Natural killer cell (primary cell): ENCODE data around the gene SLC44A4. TPM values are rescaled to one million over a fixed set of nuclear protein-coding genes. Genes with fewer than 3 reads are reported as not detected.
"Not testable (repeated sequence)": the region's sequence is repeated elsewhere in the genome, so short reads cannot be mapped to it uniquely, and the experiment has no call there.

Source experiments
- ATAC-seq, 3 donors: fragments of 150-1000 bp in 2 of 3; fragments of 200-7000 bp in 1 of 3; cut with Tn5 transposase; 1 replicate in 1 of 3; 2 replicates in 2 of 3; pipeline ENCODE4 v1.10.0; 2021; ENCODE audit warnings: mild to moderate bottlenecking in 2 of 3, moderate library complexity in 2 of 3
- DNase-seq, 2 donors: peaks; one replicate each; pipeline versions ENCODE4 v3.0.0 to v3.0.0-alpha.2; 2013 to 2021; ENCODE audit warnings: mixed read lengths in 1 of 2
- H3K27ac ChIP-seq: one replicate; pipeline ENCODE4 v1.5.1; 2013; ENCODE audit warnings: mild to moderate bottlenecking, low read length
- H3K27me3 ChIP-seq: one replicate; pipeline ENCODE4 v1.6.1; 2013; ENCODE audit warnings: low read length; ENCODE audit not compliant: control insufficient read depth, insufficient read depth
- H3K36me3 ChIP-seq: one replicate; pipeline ENCODE4 v1.6.1; 2013; ENCODE audit warnings: low read length; ENCODE audit not compliant: control insufficient read depth, insufficient read depth
- H3K4me1 ChIP-seq: one replicate; pipeline ENCODE4 v1.6.1; 2013; ENCODE audit warnings: low read length; ENCODE audit not compliant: control insufficient read depth, insufficient read depth
- H3K4me3 ChIP-seq: one replicate; pipeline ENCODE4 v1.5.1; 2013; ENCODE audit warnings: low read length
- H3K9me3 ChIP-seq: one replicate; pipeline ENCODE4 v1.6.1; 2013; ENCODE audit warnings: low read length; ENCODE audit not compliant: control insufficient read depth, insufficient read depth
- H3K27ac Mint-ChIP-seq, 2 donors: one replicate each; pipeline ENCODE4 v1.8.0; 2022; ENCODE audit warnings: mild to moderate bottlenecking in 2 of 2, mixed read lengths in 2 of 2, moderate library complexity in 1 of 2
- H3K27me3 Mint-ChIP-seq, 2 donors: one replicate each; pipeline ENCODE4 v1.8.0; 2022; ENCODE audit warnings: low read depth in 2 of 2, mixed read lengths in 2 of 2
- H3K36me3 Mint-ChIP-seq: one replicate; pipeline ENCODE4 v1.8.0; 2022; ENCODE audit warnings: mixed read lengths
- H3K4me1 Mint-ChIP-seq, 2 donors: one replicate each; pipeline ENCODE4 v1.8.0; 2022; ENCODE audit warnings: mixed read lengths in 2 of 2
- H3K4me3 Mint-ChIP-seq: one replicate; pipeline ENCODE4 v1.8.0; 2022; ENCODE audit warnings: mild to moderate bottlenecking, moderate library complexity, mixed read lengths
- H3K9me3 Mint-ChIP-seq, 2 donors: one replicate each; pipeline ENCODE4 v1.8.0; 2022; ENCODE audit warnings: mixed read lengths in 2 of 2
- WGBS: methylation state at CpG from one replicate; pipeline ENCODE4 v1.1.7; 2013; ENCODE audit warnings: missing lambda C conversion rate; ENCODE audit not compliant: insufficient coverage; 5-methylcytosine and 5-hydroxymethylcytosine counted together
- intact Hi-C: fragments of 100-400 bp; cut with micrococcal nuclease; formaldehyde crosslinking; loops from one replicate; pipeline ENCODE4 v1.14.2; 2022
- total RNA-seq, 4 donors: library from RNA; stranded (reverse); fragments of 120-200 nt in 1 of 4; gene quantifications; one replicate each; pipeline versions ENCODE4 v1.2.3 to v1.2.4, GENCODE V29; 2013 to 2022
- TF ChIP-seq, protein P1 (sequence below): fragments of 200-600 bp; IDR thresholded peaks from one replicate; pipeline ENCODE4 v1.8.0; 2022; ENCODE audit warnings: antibody characterized with exemption

Gene SLC44A4
- total RNA-seq, 3 donors from 2014 or later (not counting 1 experiment from before 2014, with no cell fraction given), result 0.48 TPM; not detected in 2

DNA sequence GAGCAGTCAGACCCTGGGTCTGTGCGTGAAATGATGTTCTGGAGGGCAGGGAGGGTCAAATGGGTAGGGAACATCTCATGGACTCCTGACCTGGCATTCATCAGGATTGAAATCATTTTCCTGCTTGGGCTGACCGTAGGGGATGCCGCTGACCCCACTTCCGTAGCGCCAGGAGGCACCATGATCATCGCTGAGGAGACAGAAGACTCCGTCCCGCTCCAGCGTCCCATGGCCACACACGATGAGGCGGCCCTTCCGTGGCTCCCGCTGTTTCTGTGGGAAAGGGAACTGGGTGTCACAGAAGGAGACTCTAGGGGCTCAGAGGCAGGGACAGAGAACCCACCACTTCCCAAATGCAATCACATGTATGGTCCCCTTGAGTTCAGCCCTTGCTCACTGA lies 18.4 kb downstream of the SLC44A4 start:
- intact Hi-C loops, result no loop called here
- Mint-ChIP-seq H3K4me3 (no peak overlapping the region), H3K27me3 (no peaks in the 10 kb centered on the region), H3K9me3 (no peaks in the 10 kb centered on the region), H3K4me1 (peaks cover 20 to 33% of the 10 kb centered on the region in 2 donors), H3K36me3 (no peaks in the 10 kb centered on the region), H3K27ac (peak overlapping the region; percentile 16 to 44)
- Histone ChIP-seq H3K27ac (no peak overlapping the region), H3K4me3 (no peak overlapping the region), H3K27me3 (no peaks in the 10 kb centered on the region), H3K4me1 (peaks cover 25% of the 10 kb centered on the region), H3K9me3 (no peaks in the 10 kb centered on the region), H3K36me3 (peaks cover 28% of the 10 kb centered on the region)
- ATAC-seq (no peak), DNase-seq (no peak)
- TF ChIP-seq, protein P1, sequence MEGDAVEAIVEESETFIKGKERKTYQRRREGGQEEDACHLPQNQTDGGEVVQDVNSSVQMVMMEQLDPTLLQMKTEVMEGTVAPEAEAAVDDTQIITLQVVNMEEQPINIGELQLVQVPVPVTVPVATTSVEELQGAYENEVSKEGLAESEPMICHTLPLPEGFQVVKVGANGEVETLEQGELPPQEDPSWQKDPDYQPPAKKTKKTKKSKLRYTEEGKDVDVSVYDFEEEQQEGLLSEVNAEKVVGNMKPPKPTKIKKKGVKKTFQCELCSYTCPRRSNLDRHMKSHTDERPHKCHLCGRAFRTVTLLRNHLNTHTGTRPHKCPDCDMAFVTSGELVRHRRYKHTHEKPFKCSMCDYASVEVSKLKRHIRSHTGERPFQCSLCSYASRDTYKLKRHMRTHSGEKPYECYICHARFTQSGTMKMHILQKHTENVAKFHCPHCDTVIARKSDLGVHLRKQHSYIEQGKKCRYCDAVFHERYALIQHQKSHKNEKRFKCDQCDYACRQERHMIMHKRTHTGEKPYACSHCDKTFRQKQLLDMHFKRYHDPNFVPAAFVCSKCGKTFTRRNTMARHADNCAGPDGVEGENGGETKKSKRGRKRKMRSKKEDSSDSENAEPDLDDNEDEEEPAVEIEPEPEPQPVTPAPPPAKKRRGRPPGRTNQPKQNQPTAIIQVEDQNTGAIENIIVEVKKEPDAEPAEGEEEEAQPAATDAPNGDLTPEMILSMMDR, result no peak
- WGBS, result 97% methylated on average over 13 of the region's 13 CpGs

DNA sequence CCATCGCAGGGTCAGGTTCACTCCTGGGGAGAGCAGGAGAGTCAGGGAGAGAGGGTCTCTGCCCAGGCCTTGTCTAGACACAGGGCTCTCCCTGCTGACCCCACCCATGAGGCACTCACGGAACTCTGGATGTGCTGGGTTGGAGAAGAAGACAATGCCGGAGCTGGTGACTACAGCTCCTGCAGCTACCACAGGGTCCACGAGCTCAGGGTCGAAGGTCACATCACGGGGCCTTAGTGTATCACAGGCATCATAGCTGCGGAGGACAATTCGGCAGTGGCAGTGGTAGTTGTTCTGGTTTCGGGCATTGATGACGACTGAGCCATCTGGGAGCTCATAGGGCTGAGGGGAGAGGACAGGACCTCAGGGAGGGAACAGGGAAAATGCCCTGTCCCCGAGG lies 18.9 kb downstream of the SLC44A4 start:
- intact Hi-C loops, result no loop called here
- Mint-ChIP-seq H3K4me1 (peaks cover 20 to 33% of the 10 kb centered on the region in 2 donors), H3K27ac (peak overlapping the region; percentile 16 to 44), H3K9me3 (no peaks in the 10 kb centered on the region), H3K4me3 (peak overlapping the region; percentile 40), H3K36me3 (no peaks in the 10 kb centered on the region), H3K27me3 (no peaks in the 10 kb centered on the region)
- H3K27me3 ChIP-seq, result no peaks in the 10 kb centered on the region
- H3K4me3 ChIP-seq, result no peak overlapping the region
- no peak overlapping the region for H3K27ac ChIP-seq
- H3K36me3 ChIP-seq, result peaks cover 28% of the 10 kb centered on the region
- no peak for DNase-seq
- WGBS, result 93% methylated on average over 11 of the region's 11 CpGs
- no peak for ATAC-seq
- H3K9me3 ChIP-seq, result no peaks in the 10 kb centered on the region
- H3K4me1 ChIP-seq, result peaks cover 25% of the 10 kb centered on the region
- TF ChIP-seq, protein P1, result no peak

DNA sequence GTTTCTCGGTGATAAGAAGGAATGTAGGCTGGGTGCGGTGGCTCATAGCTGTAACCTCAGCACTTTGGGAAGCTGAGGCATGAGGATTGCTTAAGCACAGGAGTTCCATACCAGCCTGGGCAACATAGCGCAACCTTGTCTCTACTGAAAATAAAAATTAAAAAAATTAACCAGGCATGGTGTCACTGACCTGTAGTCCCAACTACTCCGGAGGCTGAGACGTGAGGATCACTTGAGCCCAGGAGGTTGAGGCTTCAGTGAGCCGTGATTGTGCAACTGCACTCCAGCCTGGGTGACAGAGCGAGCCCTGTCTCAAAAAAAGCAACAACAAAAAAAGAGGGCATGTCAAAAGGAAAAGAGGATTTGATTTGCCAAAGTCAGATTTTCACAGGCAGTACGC lies 20.1 kb downstream of the SLC44A4 start:
- TF ChIP-seq, protein P1, result no peak
- Histone ChIP-seq H3K27me3 (no peaks in the 10 kb centered on the region), H3K27ac (no peak overlapping the region), H3K4me1 (peaks cover 17% of the 10 kb centered on the region), H3K4me3 (no peak overlapping the region), H3K9me3 (no peaks in the 10 kb centered on the region), H3K36me3 (peaks cover 28% of the 10 kb centered on the region)
- intact Hi-C loops, result no loop called here
- Mint-ChIP-seq H3K9me3 (no peaks in the 10 kb centered on the region), H3K4me1 (peaks cover 20 to 25% of the 10 kb centered on the region in 2 donors), H3K27ac (no peak overlapping the region), H3K27me3 (no peaks in the 10 kb centered on the region), H3K36me3 (no peaks in the 10 kb centered on the region), H3K4me3 (no peak overlapping the region)
- WGBS, result 94% methylated on average over 8 of the region's 8 CpGs
- ATAC-seq, result no peak
- DNase-seq, result no peak

DNA sequence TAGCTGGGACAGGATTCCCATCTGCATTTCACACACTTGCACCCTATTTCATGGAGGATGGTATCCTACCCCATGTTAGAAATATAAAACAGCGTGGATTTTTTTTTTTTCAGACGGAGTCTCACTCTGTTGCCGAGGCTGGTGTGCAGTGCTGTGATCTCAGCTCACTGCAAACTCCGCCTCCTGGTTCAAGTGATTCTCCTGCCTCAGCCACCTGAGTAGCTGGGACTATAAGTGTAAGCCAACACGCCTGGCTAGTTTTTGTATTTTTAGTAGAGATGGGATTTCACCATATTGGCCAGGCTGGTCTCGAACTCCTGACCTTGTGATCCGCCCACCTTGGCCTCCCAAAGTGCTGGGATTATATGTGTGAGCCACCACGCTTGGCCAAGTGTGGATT lies 21.0 kb downstream of the SLC44A4 start:
- H3K36me3 Mint-ChIP-seq, H3K27me3 Mint-ChIP-seq, H3K4me3 ChIP-seq, intact Hi-C loops, DNase-seq, H3K9me3 ChIP-seq, H3K4me1 ChIP-seq, ATAC-seq, H3K9me3 Mint-ChIP-seq, H3K27me3 ChIP-seq, H3K27ac ChIP-seq: not testable (repeated sequence)
- H3K27ac Mint-ChIP-seq, result peak overlapping the region in 1 of 2 donors; percentile 16
- H3K4me1 Mint-ChIP-seq, result peaks cover 16 to 17% of the 10 kb centered on the region in 2 donors
- H3K4me3 Mint-ChIP-seq, result peak overlapping the region; percentile 22
- peaks cover 28% of the 10 kb centered on the region for H3K36me3 ChIP-seq
- WGBS, result 94% methylated on average over 8 of the region's 8 CpGs

DNA sequence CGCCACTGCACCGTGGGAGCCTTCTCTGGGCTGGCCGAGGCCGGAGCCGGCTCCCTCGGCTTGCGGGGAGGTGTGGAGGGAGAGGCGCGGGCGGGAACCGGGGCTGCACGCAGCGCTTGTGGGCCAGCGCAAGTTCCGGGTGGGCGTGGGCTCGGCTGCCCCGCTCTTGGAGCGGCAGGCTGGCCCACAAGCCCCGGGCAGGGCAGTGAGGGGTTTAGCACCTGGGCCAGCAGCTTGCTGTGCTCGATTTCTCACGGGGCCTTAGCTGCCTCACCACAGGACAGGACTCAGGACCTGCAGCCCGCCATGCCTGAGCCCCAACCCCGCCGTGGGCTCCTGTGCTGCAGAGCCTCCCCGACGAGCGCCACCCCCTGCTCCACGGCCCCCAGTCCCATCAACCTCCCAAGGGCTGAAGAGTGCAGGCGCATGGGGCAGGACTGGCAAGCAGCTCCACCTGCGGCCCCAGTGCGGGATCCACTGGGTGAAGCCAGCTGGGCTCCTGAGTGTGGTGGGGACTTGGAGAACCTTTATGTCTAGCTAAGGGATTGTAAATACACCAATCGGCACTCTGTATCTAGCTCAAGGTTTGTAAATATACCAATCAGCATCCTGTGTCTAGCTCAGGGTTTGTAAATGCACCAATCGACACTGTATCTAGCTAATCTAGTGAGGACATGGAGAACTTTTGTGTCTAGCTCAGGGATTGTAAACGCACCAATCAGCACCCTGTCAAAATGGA lies 26.6 kb downstream of the SLC44A4 start:
- 96% methylated on average over 34 of the region's 35 CpGs for WGBS
- not testable (repeated sequence) for H3K9me3 Mint-ChIP-seq, H3K27ac Mint-ChIP-seq

More for the DNA sequence above, 26.6 kb downstream of the SLC44A4 start:
- H3K27ac ChIP-seq, ATAC-seq, H3K27me3 Mint-ChIP-seq, DNase-seq, intact Hi-C loops, H3K27me3 ChIP-seq, H3K4me1 ChIP-seq, H3K4me1 Mint-ChIP-seq, H3K4me3 ChIP-seq, H3K4me3 Mint-ChIP-seq, H3K9me3 ChIP-seq, H3K36me3 Mint-ChIP-seq, H3K36me3 ChIP-seq: not testable (repeated sequence)
